ENCODE data around the gene THAP8. TPM values are rescaled to one million over a fixed set of nuclear protein-coding genes. Genes with fewer than 3 reads are reported as not detected.

THAP8 gene
- polyA plus RNA-seq, 1 donor (not counting 4 experiments of a cell fraction or from before 2014, with no cell fraction given) = 1.8 TPM

DNA sequence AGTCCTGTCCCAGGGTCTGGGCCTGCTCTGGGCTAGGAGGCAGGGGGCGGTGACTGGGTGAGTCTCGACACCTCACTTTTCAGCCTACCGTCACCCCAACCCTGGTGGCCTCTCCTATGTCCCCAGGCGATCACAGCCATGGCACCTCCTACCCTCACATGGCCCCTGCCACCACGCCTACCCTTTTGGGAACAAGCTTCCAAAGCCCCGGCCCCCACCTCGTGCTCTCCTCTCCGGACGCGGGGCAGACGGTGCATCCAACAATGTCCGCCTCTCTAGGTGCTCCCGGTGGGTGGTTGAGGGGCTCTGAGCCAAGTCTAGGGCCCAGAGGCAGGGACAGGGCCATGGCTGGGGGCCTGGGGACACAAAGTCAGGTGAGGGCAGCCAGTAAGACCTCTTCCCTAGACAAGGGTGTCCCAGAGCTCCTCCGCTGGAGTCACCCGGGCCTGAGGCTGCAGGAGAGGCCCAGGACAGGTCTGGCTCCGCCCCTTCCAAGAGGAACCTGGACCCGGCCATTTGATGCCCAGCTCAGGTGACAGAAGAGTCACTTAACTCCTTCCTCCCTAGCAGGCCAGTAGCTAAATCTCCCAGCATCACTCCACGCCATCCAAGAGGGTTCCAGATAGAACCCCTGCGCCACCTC, 45.6 kb downstream of the THAP8 start, which contains the start of gene SYNE4:
Gene SYNE4 (minus strand): TSS at position 478 of the 643 bp plus-strand sequence. CDS start 132 bp downstream, at position 346.
- Histone ChIP-seq H3K36me3 (ENCODE audit: control insufficient read depth in 2 of 2, extremely low read depth in 1 of 2, insufficient read depth in 2 of 2, low read length in 2 of 2) (no peaks in the 10 kb centered on the region), H3K27me3 (ENCODE audit: control insufficient read depth, extremely low read depth, insufficient read depth, low read length) (no peaks in the 10 kb centered on the region), H3K9ac (ENCODE audit: control insufficient read depth, extremely low read depth, insufficient read depth, low read length) (peak within 1 kb of the TSS; percentile 56), H2AFZ (ENCODE audit: control insufficient read depth, low read length) (peak within 1 kb of the TSS; percentile 26), H3K4me2 (ENCODE audit: control insufficient read depth, extremely low read depth, insufficient read depth, low read depth, low read length) (peak within 1 kb of the TSS; percentile 71), H3K79me2 (ENCODE audit: control insufficient read depth, insufficient read depth, low read length) (peaks cover 4% of the 10 kb centered on the region), H3K4me1 (ENCODE audit: control insufficient read depth, extremely low read depth, insufficient read depth, low read length) (peaks cover 8% of the 10 kb centered on the region), H3K9me1 (ENCODE audit: control insufficient read depth, extremely low read depth, insufficient read depth, low read length) (no peaks in the 10 kb centered on the region), H3K4me3 (ENCODE audit: control insufficient read depth in 2 of 3, extremely low read depth in 1 of 3, insufficient read depth in 2 of 3, low read depth in 1 of 3, low read length in 3 of 3) (peak within 1 kb of the TSS; percentile 18 to 46 (median 35)), H3K27ac (ENCODE audit: control insufficient read depth, insufficient read depth, low read length) (no peak within 1 kb of the TSS), H3K9me3 (ENCODE audit: control insufficient read depth, low read depth, low read length) (no peaks in the 10 kb centered on the region), H4K20me1 (ENCODE audit: control insufficient read depth, extremely low read depth, insufficient read depth, low read length) (no peaks in the 10 kb centered on the region)
- dilution Hi-C loops (cut with MboI; ENCODE audit: extremely low pct_ligation_motif_present, low sequenced_read_pairs) = no loop called here
- TF ChIP-seq EZH2 (IDR thresholded peaks at IDR 0.05; ENCODE audit: low read length) = no peak
- TF ChIP-seq, protein P1, sequence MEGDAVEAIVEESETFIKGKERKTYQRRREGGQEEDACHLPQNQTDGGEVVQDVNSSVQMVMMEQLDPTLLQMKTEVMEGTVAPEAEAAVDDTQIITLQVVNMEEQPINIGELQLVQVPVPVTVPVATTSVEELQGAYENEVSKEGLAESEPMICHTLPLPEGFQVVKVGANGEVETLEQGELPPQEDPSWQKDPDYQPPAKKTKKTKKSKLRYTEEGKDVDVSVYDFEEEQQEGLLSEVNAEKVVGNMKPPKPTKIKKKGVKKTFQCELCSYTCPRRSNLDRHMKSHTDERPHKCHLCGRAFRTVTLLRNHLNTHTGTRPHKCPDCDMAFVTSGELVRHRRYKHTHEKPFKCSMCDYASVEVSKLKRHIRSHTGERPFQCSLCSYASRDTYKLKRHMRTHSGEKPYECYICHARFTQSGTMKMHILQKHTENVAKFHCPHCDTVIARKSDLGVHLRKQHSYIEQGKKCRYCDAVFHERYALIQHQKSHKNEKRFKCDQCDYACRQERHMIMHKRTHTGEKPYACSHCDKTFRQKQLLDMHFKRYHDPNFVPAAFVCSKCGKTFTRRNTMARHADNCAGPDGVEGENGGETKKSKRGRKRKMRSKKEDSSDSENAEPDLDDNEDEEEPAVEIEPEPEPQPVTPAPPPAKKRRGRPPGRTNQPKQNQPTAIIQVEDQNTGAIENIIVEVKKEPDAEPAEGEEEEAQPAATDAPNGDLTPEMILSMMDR (optimal IDR thresholded peaks at IDR 0.05 in 1 of 3, IDR thresholded peaks at IDR 0.05 in 1 of 3, conservative IDR thresholded peaks at IDR 0.05 in 1 of 3; ENCODE audit: extremely low read depth in 1 of 3, insufficient read depth in 2 of 3, low read length in 3 of 3) = no peak
- FAIRE-seq (no peak), DNase-seq (ENCODE audit: low read depth, low spot score) (no peak)

DNA sequence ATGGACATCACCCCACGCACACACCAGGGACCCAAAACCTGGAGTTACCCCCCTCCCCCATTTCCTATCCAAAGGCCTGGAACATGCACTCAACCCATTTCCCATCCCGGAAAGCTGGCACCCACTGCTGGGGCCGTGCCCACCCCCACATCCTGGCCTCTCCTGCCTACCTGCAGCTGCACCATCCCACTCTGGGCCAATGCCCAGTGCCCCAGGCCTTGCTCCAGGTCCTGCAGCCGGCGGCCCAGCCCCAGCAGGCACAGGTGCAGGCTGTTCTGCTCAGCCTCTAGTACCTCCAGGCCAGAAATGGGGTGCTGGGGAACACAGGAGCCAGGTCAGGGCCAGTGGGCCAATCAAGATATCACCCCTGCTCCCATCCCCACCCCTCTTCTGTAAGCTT, 47.1 kb downstream of the THAP8 start:
- H3K27me3 ChIP-seq (ENCODE audit: control insufficient read depth, extremely low read depth, insufficient read depth, low read length) = no peaks in the 10 kb centered on the region
- H3K36me3 ChIP-seq (ENCODE audit: control insufficient read depth in 2 of 2, extremely low read depth in 1 of 2, insufficient read depth in 2 of 2, low read length in 2 of 2) = no peaks in the 10 kb centered on the region
- DNase-seq (ENCODE audit: low read depth, low spot score) = no peak
- dilution Hi-C loops (cut with MboI; ENCODE audit: extremely low pct_ligation_motif_present, low sequenced_read_pairs) = no loop called here
- H3K9me1 ChIP-seq (ENCODE audit: control insufficient read depth, extremely low read depth, insufficient read depth, low read length) = no peaks in the 10 kb centered on the region
- no peaks in the 10 kb centered on the region for H3K9me3 ChIP-seq (ENCODE audit: control insufficient read depth, low read depth, low read length)
- H2AFZ ChIP-seq (ENCODE audit: control insufficient read depth, low read length) = no peak overlapping the region
- H3K4me3 ChIP-seq (ENCODE audit: control insufficient read depth in 2 of 3, extremely low read depth in 1 of 3, insufficient read depth in 2 of 3, low read depth in 1 of 3, low read length in 3 of 3) = no peak overlapping the region
- TF ChIP-seq, protein P1 (optimal IDR thresholded peaks at IDR 0.05 in 1 of 3, IDR thresholded peaks at IDR 0.05 in 1 of 3, conservative IDR thresholded peaks at IDR 0.05 in 1 of 3; ENCODE audit: extremely low read depth in 1 of 3, insufficient read depth in 2 of 3, low read length in 3 of 3) = no peak
- no peak for TF ChIP-seq EZH2 (IDR thresholded peaks at IDR 0.05; ENCODE audit: low read length)
- H3K9ac ChIP-seq (ENCODE audit: control insufficient read depth, extremely low read depth, insufficient read depth, low read length) = no peak overlapping the region
- no peaks in the 10 kb centered on the region for H4K20me1 ChIP-seq (ENCODE audit: control insufficient read depth, extremely low read depth, insufficient read depth, low read length)
- no peak for FAIRE-seq
- H3K4me1 ChIP-seq (ENCODE audit: control insufficient read depth, extremely low read depth, insufficient read depth, low read length) = peaks cover 6% of the 10 kb centered on the region
- H3K4me2 ChIP-seq (ENCODE audit: control insufficient read depth, extremely low read depth, insufficient read depth, low read depth, low read length) = no peak overlapping the region
- H3K79me2 ChIP-seq (ENCODE audit: control insufficient read depth, insufficient read depth, low read length) = no peaks in the 10 kb centered on the region
- H3K27ac ChIP-seq (ENCODE audit: control insufficient read depth, insufficient read depth, low read length) = no peak overlapping the region

Data from keratinocyte (primary cell).